ENCODE results near the gene RHOF.
"Not testable (repeated sequence)": the region's sequence is repeated elsewhere in the genome, so short reads cannot be mapped to it uniquely, and the experiment has no call there.

RHOF gene

GRCh38 chr12:121775501-121775900 is 18.0 kb downstream of the RHOF start:
- DNase-seq (ENCODE audit: low read depth in 2 of 2) = no peak

- no peak for DNase-seq (ENCODE audit: low read depth in 2 of 2)
Observed at GRCh38 chr12:121774968-121775474, 18.5 kb downstream of the RHOF start.

GRCh38 chr12:121773011-121773777 is 20.3 kb downstream of the RHOF start:
- peak; percentile 49 to 65 for DNase-seq (ENCODE audit: low read depth in 2 of 2)

GRCh38 chr12:121770813-121771625 is 22.5 kb downstream of the RHOF start:
- no peak for DNase-seq (ENCODE audit: low read depth in 2 of 2)

GRCh38 chr12:121770388-121770787 is 23.1 kb downstream of the RHOF start:
- no peak for DNase-seq (ENCODE audit: low read depth in 2 of 2)

GRCh38 chr12:121769831-121770301 is 23.6 kb downstream of the RHOF start:
- DNase-seq (ENCODE audit: low read depth in 2 of 2) = no peak

GRCh38 chr12:121769297-121769830 is 24.1 kb downstream of the RHOF start:
- no peak for DNase-seq (ENCODE audit: low read depth in 2 of 2)

- no peak for DNase-seq (ENCODE audit: low read depth in 2 of 2)
Observed at GRCh38 chr12:121767525-121768016, 25.9 kb downstream of the RHOF start.

- DNase-seq (ENCODE audit: low read depth in 2 of 2) = no peak
Observed at GRCh38 chr12:121766290-121767039, 27.0 kb downstream of the RHOF start.

- DNase-seq (ENCODE audit: low read depth in 2 of 2) = no peak
Observed at GRCh38 chr12:121765573-121765972, 27.9 kb downstream of the RHOF start.

- no peak for DNase-seq (ENCODE audit: low read depth in 2 of 2)
Observed at GRCh38 chr12:121764808-121765207, 28.7 kb downstream of the RHOF start.

- DNase-seq (ENCODE audit: low read depth in 2 of 2) = no peak
Observed at GRCh38 chr12:121762269-121762668, 31.2 kb downstream of the RHOF start.

GRCh38 chr12:121758536-121758935 is 35.0 kb downstream of the RHOF start:
- DNase-seq (ENCODE audit: low read depth in 2 of 2) = not testable (repeated sequence)

- DNase-seq (ENCODE audit: low read depth in 2 of 2) = no peak
Observed at GRCh38 chr12:121755591-121755990, 37.9 kb downstream of the RHOF start.

- no peak for DNase-seq (ENCODE audit: low read depth in 2 of 2)
Observed at GRCh38 chr12:121754836-121755235, 38.7 kb downstream of the RHOF start.

- DNase-seq (ENCODE audit: low read depth in 2 of 2) = no peak
Observed at GRCh38 chr12:121753844-121754264, 39.6 kb downstream of the RHOF start.

- DNase-seq (ENCODE audit: low read depth in 2 of 2) = no peak
Observed at GRCh38 chr12:121751749-121752351, 41.6 kb downstream of the RHOF start.

- no peak for DNase-seq (ENCODE audit: low read depth in 2 of 2)
Observed at GRCh38 chr12:121751034-121751433, 42.5 kb downstream of the RHOF start.

GRCh38 chr12:121750507-121750955 is 43.0 kb downstream of the RHOF start:
- DNase-seq (ENCODE audit: low read depth in 2 of 2) = no peak

GRCh38 chr12:121749267-121749666 is 44.2 kb downstream of the RHOF start:
- DNase-seq (ENCODE audit: low read depth in 2 of 2) = no peak
